OCI-LY7 (cell line): ENCODE measurements around the gene SQOR. TPM values are rescaled to one million over a fixed set of nuclear protein-coding genes. Genes with fewer than 3 reads are reported as not detected.

Experiments
- BruUV-seq: library from RNA; stranded (reverse); fragments of 400-500 nt; replicated peaks from 2 replicates; lab custom pipeline; 2021; lab: Mats Ljungman, UMichigan
- CTCF ChIA-PET: fragments of 300-600 bp; sonication (Branson Sonifier 250); formaldehyde crosslinking; loops from one replicate; lab custom pipeline; 2022; ENCODE audit warnings: antibody characterized with exemption; ENCODE audit not compliant: unreplicated experiment; lab: Charles Lee
- POLR2A ChIA-PET: fragments of 300-600 bp; sonication (Branson Sonifier 250); formaldehyde crosslinking; loops from one replicate; lab custom pipeline; 2022; ENCODE audit warnings: antibody characterized with exemption; lab: Charles Lee
- DNase-seq: peaks from one replicate; pipeline ENCODE4 v3.0.0-alpha.2; 2015; ENCODE audit warnings: low spot score
- H2AFZ ChIP-seq: fragments of 200-600 bp; sonication (generic), shearing (Covaris generic); 2 replicates; pipeline ENCODE4 v1.6.1; 2014; ENCODE audit warnings: mild to moderate bottlenecking, antibody characterized with exemption, low read length, moderate library complexity
- H3K27ac ChIP-seq: fragments of 200-600 bp; sonication (generic); 2 replicates; pipeline ENCODE4 v1.5.1; 2014; ENCODE audit warnings: mixed run types, low read depth, mild to moderate bottlenecking, moderate library complexity, low read length, inconsistent platforms; ENCODE audit not compliant: poor library complexity, severe bottlenecking
- H3K36me3 ChIP-seq: fragments of 200-600 bp; sonication (generic); 2 replicates; pipeline ENCODE4 v1.6.1; 2014; ENCODE audit warnings: mild to moderate bottlenecking, antibody characterized with exemption, low read length, moderate library complexity, mixed read lengths; ENCODE audit not compliant: insufficient read depth
- H3K4me1 ChIP-seq: fragments of 200-600 bp; sonication (generic); 2 replicates; pipeline ENCODE4 v1.5.1; 2014; ENCODE audit warnings: mild to moderate bottlenecking, low read length; ENCODE audit not compliant: insufficient read depth, poor library complexity, severe bottlenecking
- H3K4me2 ChIP-seq: fragments of 200-600 bp; sonication (generic); 2 replicates; pipeline ENCODE4 v1.6.1; 2014; ENCODE audit warnings: mild to moderate bottlenecking, low read length
- H3K4me3 ChIP-seq: fragments of 200-600 bp; sonication (generic); 2 replicates; pipeline ENCODE4 v1.5.1; 2014; ENCODE audit warnings: mild to moderate bottlenecking, low read depth, low read length; ENCODE audit not compliant: poor library complexity, severe bottlenecking
- H3K79me2 ChIP-seq: fragments of 200-600 bp; sonication (generic); 2 replicates; pipeline ENCODE4 v1.6.1; 2016; ENCODE audit warnings: low read depth, mild to moderate bottlenecking, low read length, moderate library complexity, mixed read lengths; ENCODE audit not compliant: insufficient read depth
- H3K9me2 ChIP-seq: fragments of 200-600 bp; sonication (generic); 2 replicates; pipeline ENCODE4 v1.6.1; 2016; ENCODE audit warnings: mild to moderate bottlenecking, low read length, mixed read lengths; ENCODE audit not compliant: insufficient read depth
- H3K9me3 ChIP-seq: fragments of 200-600 bp; sonication (generic); 2 replicates; pipeline ENCODE4 v1.6.1; 2014; ENCODE audit warnings: mild to moderate bottlenecking, mixed run types, low read length, mixed read lengths
- H4K20me1 ChIP-seq: fragments of 200-600 bp; sonication (generic); 2 replicates; pipeline ENCODE4 v1.6.1; 2014; ENCODE audit warnings: mild to moderate bottlenecking, antibody characterized with exemption, low read length, moderate library complexity, mixed read lengths; ENCODE audit not compliant: insufficient read depth
- CTCF ChIP-seq: fragments of 200-600 bp; sonication (generic); conservative IDR thresholded peaks from 2 replicates; pipeline ENCODE4 v1.5.1; 2014; ENCODE audit warnings: mild to moderate bottlenecking, antibody characterized with exemption, low read length, moderate library complexity, mixed read lengths
- EZH2phosphoT487 ChIP-seq: fragments of 200-600 bp; sonication (generic); IDR thresholded peaks from 2 replicates; pipeline ENCODE4 v1.6.1; 2018; ENCODE audit warnings: low read depth, borderline replicate concordance, mild to moderate bottlenecking, mixed run types, antibody characterized with exemption, low read length, moderate library complexity, mixed read lengths
- intact Hi-C: fragments of 100-400 bp; cut with micrococcal nuclease; formaldehyde crosslinking; loops from one replicate; pipeline ENCODE4 v1.10.0; 2022; ENCODE audit not compliant: unreplicated experiment
- total RNA-seq, 2 experiments: library from RNA; depleted of rRNA in 1 of 2; stranded (reverse); fragments of >200 nt in 1 of 2; shearing (Covaris generic) in 1 of 2; gene quantifications; 2 replicates each; pipeline ENCODE4 v1.2.3, GENCODE V29; 2014 to 2022

The SQOR gene
- total RNA-seq, 2 experiments from 2014 or later, result 0.42 to 1.8 TPM

- no TSS peak for BruUV-seq
- peaks cover 8% of the 10 kb centered on the region for H3K4me1 ChIP-seq
- ChIA-PET CTCF (no interaction called here), POLR2A (no interaction called here)
- DNase-seq, result no peak
- intact Hi-C loops, result no loop called here
- H3K9me3 ChIP-seq, result no peaks in the 10 kb centered on the region
- H3K27ac ChIP-seq, result no peak overlapping the region
- no peaks in the 10 kb centered on the region for H3K79me2 ChIP-seq
- H3K4me3 ChIP-seq, result no peak overlapping the region
- no peaks in the 10 kb centered on the region for H3K36me3 ChIP-seq
- H4K20me1 ChIP-seq, result no peaks in the 10 kb centered on the region
- no peak overlapping the region for H2AFZ ChIP-seq
- no peak overlapping the region for H3K4me2 ChIP-seq
- TF ChIP-seq CTCF (no peak), EZH2phosphoT487 (no peak)
- no peaks in the 10 kb centered on the region for H3K9me2 ChIP-seq
These were observed 6.5 kb downstream of the SQOR start for GRCh38 chr15:45641374-45641781.

- Histone ChIP-seq H3K79me2 (no peaks in the 10 kb centered on the region), H3K9me2 (no peaks in the 10 kb centered on the region), H3K4me2 (no peak overlapping the region), H4K20me1 (no peaks in the 10 kb centered on the region), H3K4me3 (no peak overlapping the region), H2AFZ (no peak overlapping the region), H3K27ac (no peak overlapping the region), H3K4me1 (peaks cover 8% of the 10 kb centered on the region), H3K9me3 (no peaks in the 10 kb centered on the region), H3K36me3 (no peaks in the 10 kb centered on the region)
- BruUV-seq, result no TSS peak
- no peak for DNase-seq
- POLR2A ChIA-PET, result no interaction called here
- intact Hi-C loops, result no loop called here
- CTCF ChIA-PET, result interaction anchor here (0.5 kb wide), 1 partner anchor 157 kb away, joined by 4 read pairs; no protein-coding TSS in a partner anchor
- no peak for TF ChIP-seq EZH2phosphoT487
- TF ChIP-seq CTCF, result no peak
These were observed 7.4 kb downstream of the SQOR start for GRCh38 chr15:45641999-45642932.

- no peak for DNase-seq
- Histone ChIP-seq H3K4me2 (no peak overlapping the region), H3K9me2 (no peaks in the 10 kb centered on the region), H3K36me3 (no peaks in the 10 kb centered on the region), H4K20me1 (no peaks in the 10 kb centered on the region), H3K79me2 (no peaks in the 10 kb centered on the region), H3K4me3 (no peak overlapping the region), H3K9me3 (no peaks in the 10 kb centered on the region), H2AFZ (no peak overlapping the region), H3K27ac (no peak overlapping the region), H3K4me1 (no peaks in the 10 kb centered on the region)
- intact Hi-C loops, result no loop called here
- TF ChIP-seq CTCF (no peak), EZH2phosphoT487 (no peak)
- no TSS peak for BruUV-seq
- POLR2A ChIA-PET, result interaction anchor here (1.0 to 1.3 kb wide), 2 partner anchors 16 to 164 kb away, joined by 3 read pairs; no protein-coding TSS in a partner anchor
- CTCF ChIA-PET, result interaction anchor here (0.5 kb wide), 1 partner anchor 14 kb away, joined by 3 read pairs; no protein-coding TSS in a partner anchor
These were observed 9.6 kb downstream of the SQOR start for GRCh38 chr15:45644437-45644836.
